Kasumi-1 (cell line): ENCODE results near the gene CDC14B.
"Not testable (repeated sequence)": the region's sequence is repeated elsewhere in the genome, so short reads cannot be mapped to it uniquely, and the experiment has no call there.

Source experiments
- DNase-seq, 2 experiments: peaks; one replicate each; lab custom pipeline; 2025; lab: John Stamatoyannopoulos, UW

CDC14B gene

GRCh38 chr9:96626912-96627311 is 7.3 kb upstream of the CDC14B start:
- no peak for DNase-seq

- no peak for DNase-seq
Observed at GRCh38 chr9:96621618-96622017, 2.0 kb upstream of the CDC14B start.

- no peak for DNase-seq
Observed at GRCh38 chr9:96620832-96621269, 1.2 kb upstream of the CDC14B start.

- no peak for DNase-seq
Observed at GRCh38 chr9:96620181-96620514, 505 bp upstream of the CDC14B start.

- DNase-seq = no peak
Observed at GRCh38 chr9:96619124-96619465, 548 bp downstream of the CDC14B start.

GRCh38 chr9:96618209-96619123 is 1.2 kb downstream of the CDC14B start:
- DNase-seq = no peak

DNA sequence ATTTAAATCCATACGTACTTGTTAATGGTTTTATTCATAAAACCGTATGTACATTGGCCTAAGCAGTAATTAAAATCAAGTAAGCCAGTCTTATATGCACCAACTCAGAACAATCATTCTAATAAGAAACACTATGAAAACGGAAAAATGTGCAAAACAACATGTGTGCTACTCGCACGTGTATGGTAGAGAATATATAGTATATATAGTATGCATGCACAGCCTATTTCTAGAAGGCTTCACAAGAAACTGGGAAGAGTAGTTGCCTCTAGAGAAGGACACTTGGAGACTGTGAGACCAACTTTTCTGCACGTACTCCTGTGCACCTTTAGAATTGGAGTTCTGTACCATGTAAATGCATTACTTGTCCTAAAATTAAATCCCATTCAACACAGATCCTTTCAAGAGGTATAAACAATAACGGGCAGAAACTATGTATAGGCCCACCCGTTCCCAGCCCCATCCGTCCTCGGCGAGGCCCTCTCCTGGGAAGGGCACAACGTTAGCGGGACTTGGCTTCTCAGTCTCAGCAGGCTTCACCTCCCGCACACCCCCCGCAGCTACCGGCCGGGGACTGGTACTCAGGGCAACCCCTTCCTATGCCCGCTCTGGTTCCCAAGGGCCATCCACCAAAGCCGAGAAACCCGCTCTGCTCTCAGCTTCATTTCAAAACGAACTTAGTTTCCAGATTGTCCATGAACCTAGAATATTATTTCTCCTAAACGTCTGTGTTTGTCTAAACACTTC is 2.0 kb downstream of the CDC14B start:
- DNase-seq = no peak

DNA sequence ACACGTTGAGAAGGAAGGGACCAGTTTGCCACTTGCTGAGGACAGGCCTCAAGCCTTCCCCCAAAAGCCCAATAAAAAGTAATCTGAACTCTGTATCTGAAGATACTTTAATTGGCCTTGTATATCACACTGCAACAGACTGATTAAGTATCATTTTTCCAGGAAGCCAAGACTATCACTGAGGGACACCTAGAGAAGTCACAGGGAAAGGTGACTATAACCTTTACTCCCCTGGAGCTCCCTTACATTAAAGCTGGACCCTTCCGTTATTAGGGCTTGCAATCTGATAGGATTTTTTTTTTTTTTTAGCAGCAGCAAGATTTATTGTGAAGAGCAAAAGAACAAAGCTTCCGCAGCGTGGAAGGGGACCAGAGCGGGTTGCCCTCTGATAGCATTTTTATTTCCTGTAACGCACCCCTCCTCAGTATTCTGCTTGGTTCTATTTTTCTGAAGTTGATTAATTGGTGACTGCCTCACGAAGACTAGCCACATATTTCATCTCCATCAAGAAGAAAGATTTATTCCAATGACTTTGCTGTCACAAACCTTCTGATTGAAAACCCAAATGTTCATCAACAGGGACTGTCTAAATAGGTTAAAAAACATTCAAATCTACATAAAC is 2.7 kb downstream of the CDC14B start:
- no peak for DNase-seq

- DNase-seq = no peak
Observed at GRCh38 chr9:96615411-96615810, 4.2 kb downstream of the CDC14B start.

GRCh38 chr9:96614664-96615063 is 5.0 kb downstream of the CDC14B start:
- DNase-seq = not testable (repeated sequence)

GRCh38 chr9:96612966-96613589 is 6.6 kb downstream of the CDC14B start:
- no peak for DNase-seq

- no peak for DNase-seq
Observed at GRCh38 chr9:96612105-96612965, 7.3 kb downstream of the CDC14B start.

DNA sequence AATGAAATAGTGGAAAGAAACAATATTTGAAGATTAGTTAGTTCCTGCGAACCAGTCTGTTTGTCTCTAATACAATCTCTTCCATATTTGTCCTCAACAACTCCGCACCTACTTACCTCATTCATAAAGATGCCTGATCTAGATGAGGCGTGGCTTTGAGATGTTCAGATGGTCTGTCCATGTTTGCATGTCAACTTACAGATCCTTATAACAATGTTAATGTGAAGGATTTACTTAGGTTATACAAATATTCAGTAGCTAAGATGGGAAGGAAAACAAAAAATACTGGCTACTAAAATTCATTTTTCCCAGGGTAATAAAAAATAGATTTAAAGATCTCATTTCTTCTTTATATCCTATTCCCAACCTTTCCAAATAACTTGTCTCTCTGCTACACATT is 8.3 kb downstream of the CDC14B start:
- DNase-seq = no peak

- DNase-seq = no peak
Observed at GRCh38 chr9:96609732-96610131, 9.9 kb downstream of the CDC14B start.

DNA sequence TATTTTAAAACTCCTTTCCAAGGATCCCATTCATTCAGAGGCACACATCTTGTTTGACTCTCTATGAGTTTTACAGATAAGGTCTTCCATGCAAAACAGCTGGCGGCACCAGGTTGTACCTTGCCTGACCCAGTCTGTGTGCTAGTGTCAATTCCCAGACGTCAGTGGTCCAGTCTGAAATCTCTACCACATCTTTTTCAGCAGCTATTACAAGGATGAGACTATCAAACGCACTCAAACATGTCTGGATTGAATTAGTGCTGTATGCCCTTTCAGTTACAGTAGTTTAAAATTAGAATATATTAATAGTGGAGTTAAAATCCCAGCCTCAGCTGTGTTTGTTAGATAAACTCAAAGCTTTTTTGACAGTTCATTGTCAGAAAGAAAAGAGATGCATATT is 11.7 kb downstream of the CDC14B start:
- no peak for DNase-seq

GRCh38 chr9:96605328-96605727 is 14.3 kb downstream of the CDC14B start:
- DNase-seq = no peak

DNA sequence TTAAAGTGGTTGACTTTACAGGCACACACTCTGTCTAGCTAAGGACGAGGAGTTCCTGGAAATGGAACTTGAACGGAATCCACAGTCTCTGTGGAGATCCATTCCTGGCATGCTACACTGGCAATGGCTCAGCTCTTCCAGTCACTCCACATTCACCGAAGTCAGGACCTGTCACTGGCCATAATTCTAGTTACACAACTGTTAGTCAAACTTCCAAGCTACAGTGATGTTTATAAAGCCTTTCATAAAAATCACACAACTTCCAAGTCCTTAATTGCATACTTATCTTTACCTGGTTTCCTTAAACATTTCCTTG is 15.7 kb downstream of the CDC14B start:
- no peak for DNase-seq

DNA sequence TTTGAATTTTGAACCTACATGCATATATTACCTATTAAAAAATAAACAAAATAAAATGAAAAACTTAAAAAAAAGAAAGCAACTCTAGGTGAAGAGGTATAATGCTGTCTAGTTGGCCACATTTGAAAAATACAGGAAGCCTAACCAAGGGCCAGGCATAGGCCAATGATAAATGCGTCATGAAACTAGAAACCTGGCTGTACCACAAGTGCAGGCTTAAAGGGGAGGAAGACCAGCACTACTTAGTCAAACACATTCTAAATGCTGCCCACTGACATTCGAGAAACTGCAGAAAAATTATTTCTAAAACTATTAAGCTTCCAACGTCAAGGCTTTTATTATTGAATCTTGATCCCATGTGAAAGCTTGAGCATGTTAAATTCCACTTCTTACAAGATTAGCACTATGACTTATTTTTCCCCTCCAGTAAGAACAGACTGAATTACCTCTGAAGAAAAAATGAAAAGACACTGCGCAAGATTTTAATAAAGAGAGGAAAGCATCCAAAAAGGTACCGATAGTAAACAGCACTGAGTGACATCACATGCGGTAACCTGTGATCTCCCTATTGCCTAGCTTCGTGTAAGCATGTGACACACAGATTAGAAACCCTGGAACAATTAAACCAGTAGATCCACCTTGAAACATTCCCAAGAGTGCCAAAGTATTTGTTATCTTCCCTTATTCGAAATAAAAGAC is 16.2 kb downstream of the CDC14B start:
- no peak for DNase-seq

GRCh38 chr9:96599298-96599697 is 20.3 kb downstream of the CDC14B start:
- no peak for DNase-seq

DNA sequence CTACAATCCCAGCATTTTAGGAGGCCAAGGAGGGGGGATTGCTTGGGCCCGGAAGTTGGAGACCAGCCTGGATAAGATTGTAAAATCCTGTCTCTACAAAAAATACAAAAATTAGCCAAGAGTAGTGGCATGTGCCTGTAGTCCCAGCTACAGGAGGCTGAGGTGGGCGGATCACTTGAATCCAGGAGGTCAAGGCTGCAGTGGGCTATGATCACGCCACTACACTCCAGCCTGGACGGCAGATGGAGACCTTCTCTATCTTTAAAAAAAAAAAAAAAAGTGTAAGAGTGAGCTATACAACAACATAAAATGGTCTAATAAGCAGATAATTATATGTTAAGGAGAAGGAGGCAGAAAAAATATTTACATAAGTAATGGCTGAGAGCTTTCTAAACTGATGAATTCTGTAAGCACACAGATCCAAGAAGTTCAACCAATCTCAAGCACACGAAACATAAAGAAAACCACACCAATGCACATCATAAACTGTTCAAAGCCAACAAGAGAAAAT is 23.0 kb downstream of the CDC14B start:
- DNase-seq = no peak
